SK-N-SH (cell line): ENCODE data around the gene RANGAP1. TPM values are rescaled to one million over a fixed set of nuclear protein-coding genes. Genes with fewer than 3 reads are reported as not detected.

Experiments used
- CTCF ChIA-PET: fragments of 300-600, 350-600 bp; formaldehyde crosslinking; extraction: SDS; loops from one replicate; lab custom pipeline; 2021; lab: Yijun Ruan, JAX
- POLR2A ChIA-PET: fragments of 350-600 bp; sonication (Branson Sonifier 250); formaldehyde crosslinking; extraction: SDS; loops from one replicate; lab custom pipeline; 2020; ENCODE audit warnings: antibody characterized with exemption, inconsistent platforms; lab: Yijun Ruan, JAX
- DNase-seq: peaks from one replicate; pipeline ENCODE4 v3.0.0; 2012
- H2AFZ ChIP-seq: fragments of 200-600 bp; sonication (generic); 2 replicates; pipeline ENCODE4 v1.8.1; 2016; ENCODE audit warnings: antibody characterized with exemption, mild to moderate bottlenecking, low read depth
- H3F3A ChIP-seq: fragments of 200-600 bp; sonication (generic); replicated peaks from 2 replicates; pipeline ENCODE3; 2016; ENCODE audit warnings: antibody characterized with exemption, mild to moderate bottlenecking; ENCODE audit not compliant: insufficient read depth
- H3K27ac ChIP-seq, 2 experiments: fragments of 200-500 bp in 1 of 2; fragments of 200-600 bp in 1 of 2; sonication (Bioruptor generic) in 1 of 2; sonication (generic), shearing (Covaris generic) in 1 of 2; 2 replicates each; pipeline versions ENCODE4 v1.5.1 to v1.6.1; 2014 to 2016; ENCODE audit warnings: low read depth in 2 of 2, inconsistent platforms in 1 of 2, low read length in 1 of 2, mild to moderate bottlenecking in 1 of 2, mixed read lengths in 1 of 2
- H3K27me3 ChIP-seq: fragments of 200-600 bp; sonication (generic), shearing (Covaris generic); 2 replicates; pipeline ENCODE4 v1.6.1; 2016; ENCODE audit warnings: mixed run types; ENCODE audit not compliant: insufficient read depth
- H3K36me3 ChIP-seq, 2 experiments: fragments of 200-500 bp in 1 of 2; fragments of 200-600 bp in 1 of 2; sonication (Bioruptor generic) in 1 of 2; sonication (generic) in 1 of 2; replicated peaks in 1 of 2; 2 replicates each; pipeline versions ENCODE3 to v1.5.1; 2014 to 2016; ENCODE audit warnings: low read length in 1 of 2, mild to moderate bottlenecking in 1 of 2; ENCODE audit not compliant: insufficient read depth in 2 of 2, control insufficient read depth in 1 of 2
- H3K4me1 ChIP-seq, 2 experiments: fragments of 200-500 bp in 1 of 2; fragments of 200-600 bp in 1 of 2; sonication (Bioruptor generic) in 1 of 2; sonication (generic), shearing (Covaris generic) in 1 of 2; 2 replicates each; pipeline versions ENCODE4 v1.5.1 to v1.6.1; 2014 to 2016; ENCODE audit warnings: low read depth in 1 of 2, low read length in 1 of 2, mixed run types in 1 of 2; ENCODE audit not compliant: insufficient read depth in 2 of 2, control insufficient read depth in 1 of 2
- H3K4me2 ChIP-seq: fragments of 200-600 bp; sonication (generic), shearing (Covaris generic); 2 replicates; pipeline ENCODE4 v1.6.1; 2017; ENCODE audit warnings: mixed run types
- H3K4me3 ChIP-seq, 2 experiments: fragments of 200-500 bp in 1 of 2; fragments of 200-600 bp in 1 of 2; sonication (Bioruptor generic) in 1 of 2; sonication (generic), shearing (Covaris generic) in 1 of 2; 2 replicates each; pipeline versions ENCODE4 v1.5.1 to v1.8.1; 2014 to 2016; ENCODE audit warnings: low read depth in 2 of 2, inconsistent platforms in 1 of 2, low read length in 1 of 2, mild to moderate bottlenecking in 1 of 2, mixed read lengths in 1 of 2, moderate library complexity in 1 of 2
- H3K79me2 ChIP-seq: fragments of 200-600 bp; sonication (generic); 2 replicates; pipeline ENCODE4 v1.8.1; 2017; ENCODE audit warnings: mild to moderate bottlenecking; ENCODE audit not compliant: insufficient read depth
- H3K9ac ChIP-seq: fragments of 200-600 bp; sonication (generic); 2 replicates; pipeline ENCODE4 v1.6.1; 2017; ENCODE audit warnings: mixed run types
- H3K9me2 ChIP-seq: fragments of 200-600 bp; sonication (generic); 2 replicates; pipeline ENCODE4 v1.6.1; 2017; ENCODE audit warnings: mixed run types
- H3K9me3 ChIP-seq: fragments of 200-600 bp; sonication (generic); 2 replicates; pipeline ENCODE4 v1.6.1; 2017; ENCODE audit warnings: mixed run types, mild to moderate bottlenecking, moderate library complexity
- H4K20me1 ChIP-seq: fragments of 200-600 bp; sonication (generic); 2 replicates; pipeline ENCODE4 v1.6.1; 2017; ENCODE audit warnings: mild to moderate bottlenecking, mixed run types; ENCODE audit not compliant: insufficient read depth
- CHD2 ChIP-seq: fragments of 150-350 bp; IDR thresholded peaks from 2 replicates; pipeline ENCODE4 v1.6.1; 2018; ENCODE audit warnings: low read length; ENCODE audit not compliant: partially characterized antibody
- ELF1 ChIP-seq: IDR thresholded peaks from 2 replicates; pipeline ENCODE4 v1.4.0; 2012
- EZH2phosphoT487 ChIP-seq: fragments of 200-600 bp; sonication (generic); IDR thresholded peaks from 2 replicates; pipeline ENCODE4 v1.6.1; 2017; ENCODE audit warnings: low read depth, mixed run types, mild to moderate bottlenecking, antibody characterized with exemption, moderate library complexity, borderline replicate concordance
- FOXM1 ChIP-seq: IDR thresholded peaks from 2 replicates; pipeline ENCODE4 v1.4.0; 2012; ENCODE audit warnings: low read depth, mild to moderate bottlenecking
- GABPA ChIP-seq: IDR thresholded peaks from 2 replicates; pipeline ENCODE4 v1.4.0; 2012; ENCODE audit warnings: low read depth, mild to moderate bottlenecking
- GATA2 ChIP-seq: sonication (generic); formaldehyde crosslinking; IDR thresholded peaks from 2 replicates; pipeline ENCODE4 v1.5.0; 2020; ENCODE audit warnings: mild to moderate bottlenecking, missing genetic modification reagents
- MEF2A ChIP-seq: IDR thresholded peaks from 2 replicates; pipeline ENCODE4 v1.4.0; 2012; ENCODE audit warnings: low read depth, borderline replicate concordance
- NRF1 ChIP-seq: IDR thresholded peaks from 2 replicates; pipeline ENCODE4 v1.6.1; 2012; ENCODE audit warnings: low read depth, mild to moderate bottlenecking, low read length
- POLR2AphosphoS5 ChIP-seq: IDR thresholded peaks from 2 replicates; pipeline ENCODE4 v1.6.1; 2012; ENCODE audit warnings: low read depth, low read length
- RCOR1 ChIP-seq: fragments of 150-350 bp; IDR thresholded peaks from 2 replicates; pipeline ENCODE4 v1.6.1; 2017; ENCODE audit warnings: antibody characterized with exemption, low read length
- TAF1 ChIP-seq: IDR thresholded peaks from 2 replicates; pipeline ENCODE4 v1.6.1; 2012; ENCODE audit warnings: low read depth, mild to moderate bottlenecking, low read length, moderate library complexity, borderline replicate concordance
- TEAD4 ChIP-seq: IDR thresholded peaks from 2 replicates; pipeline ENCODE4 v1.4.0; 2012; ENCODE audit warnings: mild to moderate bottlenecking, borderline replicate concordance; ENCODE audit not compliant: insufficient read depth
- WGBS: methylation state at CpG from one replicate; pipeline ENCODE4 v1.1.6; 2017; ENCODE audit warnings: low lambda C conversion rate; 5-methylcytosine and 5-hydroxymethylcytosine counted together
- polyA plus RNA-seq, 3 experiments: library from polyadenylated mRNA; depleted of rRNA; stranded (reverse); fragments of >200 nt; gene quantifications; 2 replicates each; pipeline ENCODE4 v1.2.3, GENCODE V29; 2012
- TF ChIP-seq, protein P1 (sequence below): IDR thresholded peaks from 2 replicates; pipeline ENCODE4 v1.6.1; 2012; ENCODE audit warnings: mild to moderate bottlenecking, low read depth, low read length, moderate library complexity
- TF ChIP-seq, protein P2 (sequence below): IDR thresholded peaks from 2 replicates; pipeline ENCODE4; 2012
- TF ChIP-seq, protein P3 (sequence below): IDR thresholded peaks from 2 replicates; pipeline ENCODE4 v1.4.0; 2012; ENCODE audit warnings: low read depth, borderline replicate concordance

RANGAP1 gene
- polyA plus RNA-seq, 1 of the 3 experiments (the other 2 are of a cell fraction), result 67.1 TPM

DNA sequence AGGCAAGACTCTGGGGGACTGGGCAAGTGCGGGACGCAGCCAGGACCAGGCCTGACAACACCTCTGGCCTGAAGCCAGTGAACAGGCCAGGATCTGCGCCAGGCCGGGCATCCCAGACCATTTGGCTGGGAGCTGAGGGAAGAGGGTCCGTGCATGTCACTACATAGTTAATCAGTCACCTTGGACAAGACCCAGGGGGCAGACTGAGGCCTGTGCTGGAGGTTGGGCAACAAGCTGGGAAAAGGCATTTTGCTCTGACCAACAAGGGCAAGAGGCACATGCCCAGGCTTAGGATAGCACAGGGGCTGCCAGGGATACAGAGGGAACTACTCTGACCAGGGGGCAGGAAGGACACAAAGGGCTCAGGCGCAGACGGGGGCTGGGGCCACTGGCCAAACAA, 38.3 kb downstream of the RANGAP1 start:
- no peaks in the 10 kb centered on the region for H3K9me2 ChIP-seq
- CTCF ChIA-PET, result no interaction called here
- H3K9me3 ChIP-seq, result no peaks in the 10 kb centered on the region
- no peak overlapping the region for H3K4me2 ChIP-seq
- no CpG with 5 or more reads among the region's 7 CpGs for WGBS
- TF ChIP-seq, protein P1, sequence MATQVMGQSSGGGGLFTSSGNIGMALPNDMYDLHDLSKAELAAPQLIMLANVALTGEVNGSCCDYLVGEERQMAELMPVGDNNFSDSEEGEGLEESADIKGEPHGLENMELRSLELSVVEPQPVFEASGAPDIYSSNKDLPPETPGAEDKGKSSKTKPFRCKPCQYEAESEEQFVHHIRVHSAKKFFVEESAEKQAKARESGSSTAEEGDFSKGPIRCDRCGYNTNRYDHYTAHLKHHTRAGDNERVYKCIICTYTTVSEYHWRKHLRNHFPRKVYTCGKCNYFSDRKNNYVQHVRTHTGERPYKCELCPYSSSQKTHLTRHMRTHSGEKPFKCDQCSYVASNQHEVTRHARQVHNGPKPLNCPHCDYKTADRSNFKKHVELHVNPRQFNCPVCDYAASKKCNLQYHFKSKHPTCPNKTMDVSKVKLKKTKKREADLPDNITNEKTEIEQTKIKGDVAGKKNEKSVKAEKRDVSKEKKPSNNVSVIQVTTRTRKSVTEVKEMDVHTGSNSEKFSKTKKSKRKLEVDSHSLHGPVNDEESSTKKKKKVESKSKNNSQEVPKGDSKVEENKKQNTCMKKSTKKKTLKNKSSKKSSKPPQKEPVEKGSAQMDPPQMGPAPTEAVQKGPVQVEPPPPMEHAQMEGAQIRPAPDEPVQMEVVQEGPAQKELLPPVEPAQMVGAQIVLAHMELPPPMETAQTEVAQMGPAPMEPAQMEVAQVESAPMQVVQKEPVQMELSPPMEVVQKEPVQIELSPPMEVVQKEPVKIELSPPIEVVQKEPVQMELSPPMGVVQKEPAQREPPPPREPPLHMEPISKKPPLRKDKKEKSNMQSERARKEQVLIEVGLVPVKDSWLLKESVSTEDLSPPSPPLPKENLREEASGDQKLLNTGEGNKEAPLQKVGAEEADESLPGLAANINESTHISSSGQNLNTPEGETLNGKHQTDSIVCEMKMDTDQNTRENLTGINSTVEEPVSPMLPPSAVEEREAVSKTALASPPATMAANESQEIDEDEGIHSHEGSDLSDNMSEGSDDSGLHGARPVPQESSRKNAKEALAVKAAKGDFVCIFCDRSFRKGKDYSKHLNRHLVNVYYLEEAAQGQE, result no peak
- no peak for TF ChIP-seq MEF2A
- TF ChIP-seq GATA2, result no peak
- TF ChIP-seq ELF1, result no peak
- TF ChIP-seq, protein P2, sequence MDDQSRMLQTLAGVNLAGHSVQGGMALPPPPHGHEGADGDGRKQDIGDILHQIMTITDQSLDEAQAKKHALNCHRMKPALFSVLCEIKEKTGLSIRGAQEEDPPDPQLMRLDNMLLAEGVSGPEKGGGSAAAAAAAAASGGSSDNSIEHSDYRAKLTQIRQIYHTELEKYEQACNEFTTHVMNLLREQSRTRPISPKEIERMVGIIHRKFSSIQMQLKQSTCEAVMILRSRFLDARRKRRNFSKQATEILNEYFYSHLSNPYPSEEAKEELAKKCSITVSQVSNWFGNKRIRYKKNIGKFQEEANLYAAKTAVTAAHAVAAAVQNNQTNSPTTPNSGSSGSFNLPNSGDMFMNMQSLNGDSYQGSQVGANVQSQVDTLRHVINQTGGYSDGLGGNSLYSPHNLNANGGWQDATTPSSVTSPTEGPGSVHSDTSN, result no peak
- no peak for TF ChIP-seq TEAD4
- TF ChIP-seq FOXM1, result no peak
- no peak for TF ChIP-seq CHD2
- TF ChIP-seq POLR2AphosphoS5, result no peak
- no peak for TF ChIP-seq TAF1
- no peak for TF ChIP-seq RCOR1
- TF ChIP-seq EZH2phosphoT487, result no peak
- TF ChIP-seq GABPA, result no peak
- no peak for TF ChIP-seq NRF1
- TF ChIP-seq, protein P3, sequence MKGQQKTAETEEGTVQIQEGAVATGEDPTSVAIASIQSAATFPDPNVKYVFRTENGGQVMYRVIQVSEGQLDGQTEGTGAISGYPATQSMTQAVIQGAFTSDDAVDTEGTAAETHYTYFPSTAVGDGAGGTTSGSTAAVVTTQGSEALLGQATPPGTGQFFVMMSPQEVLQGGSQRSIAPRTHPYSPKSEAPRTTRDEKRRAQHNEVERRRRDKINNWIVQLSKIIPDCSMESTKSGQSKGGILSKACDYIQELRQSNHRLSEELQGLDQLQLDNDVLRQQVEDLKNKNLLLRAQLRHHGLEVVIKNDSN, result no peak
- TF ChIP-seq, all 33 proteins: peak for 0
- H3F3A ChIP-seq, result no peaks in the 10 kb centered on the region
- no peaks in the 10 kb centered on the region for H3K27me3 ChIP-seq
- peaks cover 0 to 26% of the 10 kb centered on the region in 2 experiments for H3K36me3 ChIP-seq
- POLR2A ChIA-PET, result no interaction called here
- H3K27ac ChIP-seq, result no peak overlapping the region
- H3K4me3 ChIP-seq, result no peak overlapping the region
- H3K79me2 ChIP-seq, result no peaks in the 10 kb centered on the region
- no peak for DNase-seq
- no peaks in the 10 kb centered on the region for H4K20me1 ChIP-seq
- H2AFZ ChIP-seq, result no peak overlapping the region
- H3K9ac ChIP-seq, result no peak overlapping the region
- no peaks in the 10 kb centered on the region for H3K4me1 ChIP-seq
